HG03097 (cell line): Measurements from ENCODE around the gene GMPR2.
A peak's percentile ranks its signal among the peaks of the same experiment; 100 is the strongest.

Source experiments
- ATAC-seq: cut with Tn5 transposase; IDR thresholded peaks from one replicate; pipeline ENCODE4 v1.9.1; 2021; ENCODE audit not compliant: unreplicated experiment, low FRiP score

Gene GMPR2

GRCh38 chr14:24232645-24233537, at the start of gene GMPR2:
Gene GMPR2 (plus strand): TSS chr14:24232929. CDS start chr14:24233254, 325 bp downstream.
- ATAC-seq: peak; percentile 44

DNA sequence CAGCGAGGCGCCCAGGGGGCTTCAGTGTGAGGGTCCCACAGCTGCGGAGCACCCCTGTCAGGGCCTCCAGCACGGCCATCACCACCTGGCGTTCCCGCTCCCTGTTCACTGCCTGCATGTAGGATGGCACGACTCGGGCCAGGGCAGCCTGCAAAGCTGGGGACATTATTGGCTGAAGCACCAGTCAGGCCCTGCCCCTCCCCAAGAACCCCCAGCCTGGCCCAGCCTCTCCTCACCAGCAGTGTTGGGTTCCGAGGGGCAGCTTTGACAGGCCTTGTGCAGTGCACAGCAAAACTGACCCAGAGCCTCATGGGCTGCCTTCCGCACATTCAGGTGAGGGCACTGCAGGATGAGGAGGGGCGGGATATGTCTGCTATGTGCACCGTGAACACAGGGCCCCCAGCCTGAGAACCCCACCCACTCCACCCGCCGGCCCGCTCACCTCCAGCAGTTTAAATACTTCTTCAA, 49.7 kb upstream of the GMPR2 start:
- ATAC-seq: no peak

- ATAC-seq: no peak
Measured at GRCh38 chr14:24184104-24184970, 48.4 kb upstream of the GMPR2 start.

DNA sequence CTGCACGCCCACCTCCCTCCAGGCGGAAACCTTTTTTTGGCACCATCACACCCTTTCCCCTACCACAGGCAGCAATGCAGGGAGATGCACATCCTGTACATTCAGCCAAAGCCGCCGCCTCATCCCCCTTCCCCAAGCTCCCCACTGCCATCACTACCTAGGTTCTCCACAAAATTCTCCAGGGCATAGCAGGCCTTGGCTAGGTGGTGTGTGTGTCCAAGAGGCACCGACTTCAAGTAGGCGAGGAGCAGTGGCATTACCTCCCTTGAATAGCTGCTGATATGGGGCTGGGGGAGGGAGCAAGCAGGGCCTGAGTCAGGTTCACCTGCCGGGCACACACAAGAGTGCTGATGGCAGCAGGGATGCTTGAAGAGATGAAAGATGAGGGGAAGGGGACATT, 47.7 kb upstream of the GMPR2 start:
- no peak for ATAC-seq

DNA sequence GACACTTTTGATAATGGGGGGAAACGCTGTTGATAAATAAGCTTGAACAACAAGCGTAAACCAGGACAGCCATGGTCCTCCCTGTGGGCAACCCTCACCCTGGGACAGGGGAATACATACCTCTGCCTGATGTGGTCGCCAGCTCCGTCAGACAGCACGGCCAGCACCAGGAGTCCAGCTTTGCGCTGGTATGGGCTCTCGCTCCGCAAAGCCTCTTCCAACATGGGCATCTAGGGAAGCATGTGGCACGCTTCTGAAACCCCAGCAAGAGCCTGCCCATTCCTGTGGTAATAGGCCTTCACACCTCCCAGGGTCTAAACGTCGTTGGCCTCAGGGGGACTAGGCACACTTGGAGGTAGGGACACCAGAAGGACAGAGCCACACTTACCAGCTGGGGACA, 47.0 kb upstream of the GMPR2 start:
- ATAC-seq: no peak

GRCh38 chr14:24186831-24187538, 45.7 kb upstream of the GMPR2 start:
- ATAC-seq: no peak

DNA sequence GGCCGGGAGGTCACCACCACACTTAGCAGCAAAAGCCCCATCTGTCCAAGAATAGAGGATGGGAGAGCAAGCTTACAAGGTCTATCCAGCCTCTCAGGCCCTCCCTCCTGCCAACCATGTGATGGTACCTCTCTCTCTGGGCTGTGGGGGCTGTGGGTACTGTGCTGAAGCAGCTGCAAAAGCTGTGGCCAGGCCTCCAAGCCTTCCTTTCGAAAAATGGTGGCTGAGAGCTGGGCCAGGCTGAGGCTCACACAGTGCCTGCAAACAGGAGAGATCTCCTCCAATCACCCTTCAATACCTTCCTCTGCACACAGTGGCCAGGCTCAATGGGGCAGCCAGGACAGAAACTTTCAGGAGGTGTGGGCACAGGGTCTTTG, 45.2 kb upstream of the GMPR2 start:
- no peak for ATAC-seq

- ATAC-seq: peak; percentile 75
Measured at GRCh38 chr14:24188251-24189058, 44.3 kb upstream of the GMPR2 start, which contains the start of gene IPO4. Gene IPO4 (minus strand): TSS chr14:24188816. CDS start chr14:24188787, 29 bp downstream.

DNA sequence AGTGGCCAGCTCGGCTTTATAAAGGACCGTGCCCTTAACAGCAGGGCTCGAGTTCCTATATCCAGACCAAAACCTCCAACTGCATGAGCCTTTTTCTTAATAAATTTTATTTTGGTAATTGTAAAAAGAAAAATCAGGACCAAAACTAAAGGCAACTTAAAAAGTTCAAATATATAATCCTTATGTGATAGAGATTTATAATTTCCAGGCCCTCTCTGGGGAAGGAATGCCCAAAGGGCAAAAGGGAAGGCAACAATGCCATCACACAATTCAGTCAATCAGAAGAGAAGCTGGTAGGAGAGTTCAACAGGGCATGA, 43.7 kb upstream of the GMPR2 start:
- no peak for ATAC-seq

DNA sequence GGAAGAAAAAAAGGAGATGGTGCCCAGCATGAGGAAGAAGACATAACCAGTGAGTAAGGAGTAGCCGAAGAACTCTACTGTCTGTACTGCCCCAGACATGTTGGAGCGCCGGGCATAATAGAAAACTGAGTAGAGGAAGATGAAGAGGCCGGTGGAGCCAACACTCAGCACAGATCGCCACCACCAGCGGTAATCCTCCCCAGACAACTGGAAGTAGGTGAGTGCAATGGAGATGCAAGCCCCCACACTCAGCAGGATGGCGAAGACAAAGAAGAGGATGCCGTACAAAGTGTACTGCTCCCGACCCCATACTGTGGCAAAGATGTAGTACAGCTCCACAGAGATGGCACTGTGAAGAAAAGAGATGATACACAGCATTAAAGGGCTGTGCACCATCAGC, 43.3 kb upstream of the GMPR2 start:
- no peak for ATAC-seq

- no peak for ATAC-seq
Measured at GRCh38 chr14:24190416-24190815, 42.3 kb upstream of the GMPR2 start.

GRCh38 chr14:24192933-24193332, 39.8 kb upstream of the GMPR2 start:
- no peak for ATAC-seq

DNA sequence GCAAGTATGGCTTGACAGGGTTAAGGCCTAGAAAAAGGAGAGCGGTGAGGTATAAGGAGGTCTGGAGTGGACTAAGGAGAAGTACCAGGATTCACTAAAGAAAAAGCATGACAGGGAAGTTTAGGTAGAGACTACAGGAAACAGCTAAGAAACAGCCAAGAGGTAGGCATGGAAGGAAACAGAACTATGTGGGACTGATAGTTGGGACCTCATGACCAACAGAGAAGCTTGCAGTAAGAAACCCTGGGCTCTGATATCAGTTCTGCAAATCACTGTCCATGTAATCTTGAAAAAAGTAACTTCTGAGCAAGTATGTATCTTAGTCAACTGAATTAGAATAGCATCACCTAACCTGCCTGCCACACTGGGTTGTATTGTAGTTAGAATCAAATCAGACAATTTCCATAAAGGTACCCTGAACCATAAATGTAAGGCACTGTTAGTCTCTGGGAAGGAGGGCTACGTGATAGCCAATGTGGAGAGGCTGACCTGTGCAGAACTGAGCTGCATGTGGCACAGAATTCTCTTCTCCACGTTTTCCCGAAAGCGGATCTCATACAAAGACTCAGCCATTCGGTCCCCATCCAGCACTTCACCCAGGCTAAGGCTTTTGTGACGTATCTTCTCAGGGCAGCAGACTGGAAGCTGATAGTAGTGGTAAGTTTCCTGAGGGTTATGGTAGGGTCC, 38.4 kb upstream of the GMPR2 start:
- ATAC-seq: no peak

GRCh38 chr14:24194873-24195185, 37.9 kb upstream of the GMPR2 start:
- no peak for ATAC-seq

DNA sequence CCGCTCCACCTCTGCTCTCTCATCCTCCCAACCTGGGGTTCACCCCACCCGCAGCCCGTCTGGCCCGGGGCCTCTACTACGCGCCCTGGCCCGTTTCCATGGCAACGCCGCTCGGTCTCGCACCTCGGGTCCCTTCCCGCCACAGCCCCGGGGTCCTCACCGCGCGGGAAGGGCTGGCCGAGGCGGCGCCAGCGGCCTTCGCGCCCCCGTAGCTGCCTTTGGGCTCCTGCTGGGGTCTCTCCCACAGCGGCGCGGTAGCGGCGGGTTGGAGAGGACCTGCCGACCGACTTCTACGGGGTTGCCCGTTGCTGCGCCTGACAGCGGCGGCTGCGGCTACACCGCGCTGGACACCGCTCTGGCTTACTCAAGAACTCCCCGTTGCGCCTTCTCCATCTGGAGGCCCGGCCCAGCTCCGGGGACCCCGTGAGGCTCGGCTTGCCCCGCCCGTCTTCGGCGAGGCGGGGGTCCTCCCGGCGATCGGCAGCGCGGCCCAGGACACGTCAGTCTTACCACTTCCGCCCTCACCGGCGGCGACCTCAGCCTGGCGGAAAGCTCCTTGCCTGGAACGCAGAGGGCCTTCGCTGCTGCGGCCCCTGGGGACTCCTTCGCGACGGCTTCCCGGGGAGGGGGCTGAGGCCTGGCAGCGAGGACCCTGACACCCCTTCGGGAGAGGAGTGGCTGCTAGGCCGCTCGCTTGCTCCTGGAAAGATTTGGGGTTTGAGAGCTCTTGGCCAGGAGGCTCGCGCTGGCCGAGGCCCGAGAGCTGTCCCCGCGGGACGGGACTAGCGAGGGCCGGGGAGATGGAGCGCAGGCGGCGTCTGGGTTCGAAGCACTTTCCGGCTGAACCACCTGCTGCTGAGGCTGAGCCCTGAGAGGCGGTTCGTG, 37.3 kb upstream of the GMPR2 start, which contains the start of gene TM9SF1:
Gene TM9SF1 (minus strand): TSS at position 256 of the 885 bp plus-strand sequence. CDS start 422 bp downstream, outside the sequence.
- ATAC-seq: peak; percentile 76

DNA sequence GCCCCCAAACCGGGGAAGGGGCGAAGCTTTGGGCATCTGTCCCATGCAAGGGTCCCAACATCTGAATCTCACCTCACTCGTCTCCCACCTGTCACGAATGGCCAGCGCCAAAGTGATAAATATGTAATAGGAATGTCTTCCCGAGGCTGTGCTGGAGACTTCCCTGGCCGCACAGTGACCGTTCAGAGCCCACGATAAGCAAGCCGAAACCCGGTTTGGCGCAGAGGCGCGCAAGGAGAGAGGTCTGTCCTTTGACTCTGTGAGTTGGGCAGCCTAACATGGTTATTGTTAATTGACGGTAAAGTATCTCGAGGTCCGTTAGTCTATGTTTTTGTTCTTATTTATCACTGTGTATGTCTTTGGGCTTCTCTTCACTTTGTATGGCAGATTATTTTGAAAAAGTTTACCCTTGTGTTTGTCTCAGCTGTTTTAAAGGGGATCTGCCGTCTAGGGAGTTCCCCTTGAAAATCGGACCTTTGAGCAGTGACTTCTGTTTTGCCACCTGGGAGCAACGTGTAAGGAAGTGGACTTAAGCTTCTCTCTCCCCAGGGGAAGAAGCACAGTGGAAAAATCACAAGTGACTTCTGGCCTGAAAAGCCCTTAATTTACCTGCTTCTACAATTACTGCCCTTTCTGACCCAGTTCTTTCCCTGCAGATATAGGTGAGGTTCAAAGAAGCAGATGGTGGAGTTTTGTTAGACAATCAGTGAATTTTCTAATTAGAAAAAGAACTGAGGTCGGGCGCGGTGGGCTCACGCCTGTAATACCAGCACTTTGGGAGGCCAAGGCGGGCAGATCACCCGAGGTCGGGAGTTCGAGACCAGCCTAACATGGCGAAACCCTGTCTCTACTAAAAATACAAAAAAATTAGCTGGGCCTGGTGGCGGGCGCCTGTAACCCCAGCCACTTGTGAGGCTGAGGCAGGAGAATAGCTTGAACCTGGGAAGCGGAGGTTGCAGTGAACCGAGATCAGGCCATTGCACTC, 36.4 kb upstream of the GMPR2 start:
- no peak for ATAC-seq

- ATAC-seq: no peak
Measured at GRCh38 chr14:24197056-24197450, 35.7 kb upstream of the GMPR2 start.
